Measurements from ENCODE around the gene FREM1.

GRCh38 chr9:14857449-14858305 lies 52.6 kb downstream of the FREM1 start:
- no peak for TF ChIP-seq CTCF (IDR thresholded peaks at IDR 0.05; ENCODE audit: low read length)
- TF ChIP-seq EZH2 (IDR thresholded peaks at IDR 0.05; ENCODE audit: borderline replicate concordance, low read length), result no peak
